HepG2 (cell line): ENCODE results near the gene STUB1. TPM values are rescaled to one million over a fixed set of nuclear protein-coding genes. Genes with fewer than 3 reads are reported as not detected.

ENCODE experiments used
- CCAR2 ChIP-seq: fragments of 200-400 bp; formaldehyde crosslinking; optimal IDR thresholded peaks from 2 replicates; pipeline ENCODE3; 2018; ENCODE audit warnings: low read depth, mild to moderate bottlenecking, low read length, moderate library complexity
- FOXA3 ChIP-seq: IDR thresholded peaks from 2 replicates; pipeline ENCODE4 v1.6.1; 2016; ENCODE audit warnings: missing genetic modification reagents, missing compliant biosample characterization
- IRF1 ChIP-seq: sonication (generic); formaldehyde crosslinking; IDR thresholded peaks from 2 replicates; pipeline ENCODE4 v1.4.0; 2020; ENCODE audit warnings: low read depth, mild to moderate bottlenecking, missing genetic modification reagents
- KDM4B ChIP-seq: sonication (generic); formaldehyde crosslinking; IDR thresholded peaks from 2 replicates; pipeline ENCODE4 v1.4.0; 2020; ENCODE audit warnings: missing genetic modification reagents
- MBD4 ChIP-seq: IDR thresholded peaks from 2 replicates; pipeline ENCODE4 v1.6.1; 2012; ENCODE audit warnings: low read length, inconsistent platforms, borderline replicate concordance
- THAP11 ChIP-seq: IDR thresholded peaks from 2 replicates; pipeline ENCODE4 v1.6.1; 2016; ENCODE audit warnings: missing biosample characterization, missing genetic modification reagents
- ZBTB38 ChIP-seq: sonication (generic); formaldehyde crosslinking; IDR thresholded peaks from 2 replicates; pipeline ENCODE4 v1.5.1; 2020; ENCODE audit warnings: mild to moderate bottlenecking, missing genetic modification reagents
- ZNF572 ChIP-seq: sonication (generic); formaldehyde crosslinking; IDR thresholded peaks from 2 replicates; pipeline ENCODE4 v1.5.1; 2020; ENCODE audit warnings: mild to moderate bottlenecking, missing genetic modification reagents
- ZNF639 ChIP-seq: conservative IDR thresholded peaks from 2 replicates; pipeline ENCODE4 v1.6.1; 2018; ENCODE audit warnings: missing genetic modification reagents
- polyA plus RNA-seq, 8 experiments: library from polyadenylated mRNA; depleted of rRNA in 3 of 8; stranded (reverse) in 7 of 8; unstranded in 1 of 8; fragments of >200 nt; fragmentation: Illumina TruSeq in 4 of 8; extraction: Trizol in 4 of 8; gene quantifications; 2 replicates each; pipeline versions ENCODE4 v1.2.1 to v1.2.3, GENCODE V29; 2011 to 2016; ENCODE audit warnings: low read depth in 4 of 8, missing spikeins in 1 of 8, mixed read lengths in 1 of 8; ENCODE audit not compliant: insufficient read depth in 1 of 8
- total RNA-seq, 5 experiments: library from RNA; depleted of rRNA; stranded (reverse); fragments of >200 nt; fragmentation: Illumina TruSeq; extraction: Trizol; gene quantifications; 2 replicates each; pipeline ENCODE4 v1.2.3, GENCODE V29; 2016; ENCODE audit warnings: low read depth in 1 of 5
- TF ChIP-seq, protein P1 (sequence below): sonication (generic); formaldehyde crosslinking; IDR thresholded peaks from 2 replicates; pipeline ENCODE4 v1.4.0; 2020; ENCODE audit warnings: missing genetic modification reagents
- TF ChIP-seq, protein P2 (sequence below): sonication (generic); formaldehyde crosslinking; IDR thresholded peaks from 2 replicates; pipeline ENCODE4 v1.5.1; 2020; ENCODE audit warnings: mild to moderate bottlenecking, moderate library complexity, missing genetic modification reagents
- TF ChIP-seq, protein P3 (sequence below): sonication (generic); formaldehyde crosslinking; IDR thresholded peaks from 2 replicates; pipeline ENCODE4 v1.5.1; 2020; ENCODE audit warnings: mild to moderate bottlenecking, missing genetic modification reagents, moderate library complexity
- TF ChIP-seq, protein P4 (sequence below): sonication (generic); formaldehyde crosslinking; IDR thresholded peaks from 2 replicates; pipeline ENCODE4 v1.8.1; 2023; ENCODE audit warnings: mild to moderate bottlenecking, inconsistent platforms, moderate library complexity, missing genetic modification reagents, borderline replicate concordance
- TF ChIP-seq, protein P5 (sequence below): fragments of 450-650 bp; IDR thresholded peaks from 2 replicates; pipeline ENCODE4 v1.6.1; 2017; ENCODE audit warnings: mild to moderate bottlenecking

The STUB1 gene
- total and polyA plus RNA-seq, 2 of the 13 experiments (the other 11 are each of a cell fraction or from before 2014, with no cell fraction given) = 52.9 to 78.2 TPM

GRCh38 chr16:630815-631405, 49.3 kb upstream of the STUB1 start, which contains the start of gene WFIKKN1 (continued):
- TF ChIP-seq MBD4 (no peak), KDM4B (CRISPR knock-in tag) (no peak), ZBTB38 (no peak), ZNF639 (CRISPR knock-in tag) (no peak), FOXA3 (CRISPR knock-in tag) (no peak), ZNF572 (CRISPR knock-in tag) (no peak), IRF1 (no peak), THAP11 (CRISPR knock-in tag) (peak; percentile 58), CCAR2 (no peak)
- TF ChIP-seq, protein P1, sequence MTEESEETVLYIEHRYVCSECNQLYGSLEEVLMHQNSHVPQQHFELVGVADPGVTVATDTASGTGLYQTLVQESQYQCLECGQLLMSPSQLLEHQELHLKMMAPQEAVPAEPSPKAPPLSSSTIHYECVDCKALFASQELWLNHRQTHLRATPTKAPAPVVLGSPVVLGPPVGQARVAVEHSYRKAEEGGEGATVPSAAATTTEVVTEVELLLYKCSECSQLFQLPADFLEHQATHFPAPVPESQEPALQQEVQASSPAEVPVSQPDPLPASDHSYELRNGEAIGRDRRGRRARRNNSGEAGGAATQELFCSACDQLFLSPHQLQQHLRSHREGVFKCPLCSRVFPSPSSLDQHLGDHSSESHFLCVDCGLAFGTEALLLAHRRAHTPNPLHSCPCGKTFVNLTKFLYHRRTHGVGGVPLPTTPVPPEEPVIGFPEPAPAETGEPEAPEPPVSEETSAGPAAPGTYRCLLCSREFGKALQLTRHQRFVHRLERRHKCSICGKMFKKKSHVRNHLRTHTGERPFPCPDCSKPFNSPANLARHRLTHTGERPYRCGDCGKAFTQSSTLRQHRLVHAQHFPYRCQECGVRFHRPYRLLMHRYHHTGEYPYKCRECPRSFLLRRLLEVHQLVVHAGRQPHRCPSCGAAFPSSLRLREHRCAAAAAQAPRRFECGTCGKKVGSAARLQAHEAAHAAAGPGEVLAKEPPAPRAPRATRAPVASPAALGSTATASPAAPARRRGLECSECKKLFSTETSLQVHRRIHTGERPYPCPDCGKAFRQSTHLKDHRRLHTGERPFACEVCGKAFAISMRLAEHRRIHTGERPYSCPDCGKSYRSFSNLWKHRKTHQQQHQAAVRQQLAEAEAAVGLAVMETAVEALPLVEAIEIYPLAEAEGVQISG (CRISPR knock-in tag) = no peak
- TF ChIP-seq, protein P2, sequence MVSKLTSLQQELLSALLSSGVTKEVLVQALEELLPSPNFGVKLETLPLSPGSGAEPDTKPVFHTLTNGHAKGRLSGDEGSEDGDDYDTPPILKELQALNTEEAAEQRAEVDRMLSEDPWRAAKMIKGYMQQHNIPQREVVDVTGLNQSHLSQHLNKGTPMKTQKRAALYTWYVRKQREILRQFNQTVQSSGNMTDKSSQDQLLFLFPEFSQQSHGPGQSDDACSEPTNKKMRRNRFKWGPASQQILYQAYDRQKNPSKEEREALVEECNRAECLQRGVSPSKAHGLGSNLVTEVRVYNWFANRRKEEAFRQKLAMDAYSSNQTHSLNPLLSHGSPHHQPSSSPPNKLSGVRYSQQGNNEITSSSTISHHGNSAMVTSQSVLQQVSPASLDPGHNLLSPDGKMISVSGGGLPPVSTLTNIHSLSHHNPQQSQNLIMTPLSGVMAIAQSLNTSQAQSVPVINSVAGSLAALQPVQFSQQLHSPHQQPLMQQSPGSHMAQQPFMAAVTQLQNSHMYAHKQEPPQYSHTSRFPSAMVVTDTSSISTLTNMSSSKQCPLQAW = no peak; the same call in 1 of the 2 replicates
- TF ChIP-seq, protein P3, sequence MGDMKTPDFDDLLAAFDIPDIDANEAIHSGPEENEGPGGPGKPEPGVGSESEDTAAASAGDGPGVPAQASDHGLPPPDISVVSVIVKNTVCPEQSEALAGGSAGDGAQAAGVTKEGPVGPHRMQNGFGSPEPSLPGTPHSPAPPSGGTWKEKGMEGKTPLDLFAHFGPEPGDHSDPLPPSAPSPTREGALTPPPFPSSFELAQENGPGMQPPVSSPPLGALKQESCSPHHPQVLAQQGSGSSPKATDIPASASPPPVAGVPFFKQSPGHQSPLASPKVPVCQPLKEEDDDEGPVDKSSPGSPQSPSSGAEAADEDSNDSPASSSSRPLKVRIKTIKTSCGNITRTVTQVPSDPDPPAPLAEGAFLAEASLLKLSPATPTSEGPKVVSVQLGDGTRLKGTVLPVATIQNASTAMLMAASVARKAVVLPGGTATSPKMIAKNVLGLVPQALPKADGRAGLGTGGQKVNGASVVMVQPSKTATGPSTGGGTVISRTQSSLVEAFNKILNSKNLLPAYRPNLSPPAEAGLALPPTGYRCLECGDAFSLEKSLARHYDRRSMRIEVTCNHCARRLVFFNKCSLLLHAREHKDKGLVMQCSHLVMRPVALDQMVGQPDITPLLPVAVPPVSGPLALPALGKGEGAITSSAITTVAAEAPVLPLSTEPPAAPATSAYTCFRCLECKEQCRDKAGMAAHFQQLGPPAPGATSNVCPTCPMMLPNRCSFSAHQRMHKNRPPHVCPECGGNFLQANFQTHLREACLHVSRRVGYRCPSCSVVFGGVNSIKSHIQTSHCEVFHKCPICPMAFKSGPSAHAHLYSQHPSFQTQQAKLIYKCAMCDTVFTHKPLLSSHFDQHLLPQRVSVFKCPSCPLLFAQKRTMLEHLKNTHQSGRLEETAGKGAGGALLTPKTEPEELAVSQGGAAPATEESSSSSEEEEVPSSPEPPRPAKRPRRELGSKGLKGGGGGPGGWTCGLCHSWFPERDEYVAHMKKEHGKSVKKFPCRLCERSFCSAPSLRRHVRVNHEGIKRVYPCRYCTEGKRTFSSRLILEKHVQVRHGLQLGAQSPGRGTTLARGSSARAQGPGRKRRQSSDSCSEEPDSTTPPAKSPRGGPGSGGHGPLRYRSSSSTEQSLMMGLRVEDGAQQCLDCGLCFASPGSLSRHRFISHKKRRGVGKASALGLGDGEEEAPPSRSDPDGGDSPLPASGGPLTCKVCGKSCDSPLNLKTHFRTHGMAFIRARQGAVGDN (CRISPR knock-in tag) = peak; percentile 61
- TF ChIP-seq, protein P4, sequence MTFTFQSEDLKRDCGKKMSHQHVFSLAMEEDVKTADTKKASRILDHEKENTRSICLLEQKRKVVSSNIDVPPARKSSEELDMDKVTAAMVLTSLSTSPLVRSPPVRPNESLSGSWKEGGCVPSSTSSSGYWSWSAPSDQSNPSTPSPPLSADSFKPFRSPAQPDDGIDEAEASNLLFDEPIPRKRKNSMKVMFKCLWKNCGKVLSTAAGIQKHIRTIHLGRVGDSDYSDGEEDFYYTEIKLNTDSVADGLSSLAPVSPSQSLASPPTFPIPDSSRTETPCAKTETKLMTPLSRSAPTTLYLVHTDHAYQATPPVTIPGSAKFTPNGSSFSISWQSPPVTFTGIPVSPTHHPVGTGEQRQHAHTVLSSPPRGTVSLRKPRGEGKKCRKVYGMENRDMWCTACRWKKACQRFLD (CRISPR knock-in tag) = no peak
- TF ChIP-seq, protein P5, sequence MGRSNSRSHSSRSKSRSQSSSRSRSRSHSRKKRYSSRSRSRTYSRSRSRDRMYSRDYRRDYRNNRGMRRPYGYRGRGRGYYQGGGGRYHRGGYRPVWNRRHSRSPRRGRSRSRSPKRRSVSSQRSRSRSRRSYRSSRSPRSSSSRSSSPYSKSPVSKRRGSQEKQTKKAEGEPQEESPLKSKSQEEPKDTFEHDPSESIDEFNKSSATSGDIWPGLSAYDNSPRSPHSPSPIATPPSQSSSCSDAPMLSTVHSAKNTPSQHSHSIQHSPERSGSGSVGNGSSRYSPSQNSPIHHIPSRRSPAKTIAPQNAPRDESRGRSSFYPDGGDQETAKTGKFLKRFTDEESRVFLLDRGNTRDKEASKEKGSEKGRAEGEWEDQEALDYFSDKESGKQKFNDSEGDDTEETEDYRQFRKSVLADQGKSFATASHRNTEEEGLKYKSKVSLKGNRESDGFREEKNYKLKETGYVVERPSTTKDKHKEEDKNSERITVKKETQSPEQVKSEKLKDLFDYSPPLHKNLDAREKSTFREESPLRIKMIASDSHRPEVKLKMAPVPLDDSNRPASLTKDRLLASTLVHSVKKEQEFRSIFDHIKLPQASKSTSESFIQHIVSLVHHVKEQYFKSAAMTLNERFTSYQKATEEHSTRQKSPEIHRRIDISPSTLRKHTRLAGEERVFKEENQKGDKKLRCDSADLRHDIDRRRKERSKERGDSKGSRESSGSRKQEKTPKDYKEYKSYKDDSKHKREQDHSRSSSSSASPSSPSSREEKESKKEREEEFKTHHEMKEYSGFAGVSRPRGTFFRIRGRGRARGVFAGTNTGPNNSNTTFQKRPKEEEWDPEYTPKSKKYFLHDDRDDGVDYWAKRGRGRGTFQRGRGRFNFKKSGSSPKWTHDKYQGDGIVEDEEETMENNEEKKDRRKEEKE = no peak
